B cell (primary cell): ENCODE data around the gene ATP11A. TPM values are rescaled to one million over a fixed set of nuclear protein-coding genes. Genes with fewer than 3 reads are reported as not detected.

Experiments
- ATAC-seq: fragments of 200-7000 bp; cut with Tn5 transposase; one replicate; pipeline ENCODE4 v1.10.0; 2021; ENCODE audit warnings: low read depth, mild to moderate bottlenecking, moderate number of reproducible peaks, moderate library complexity
- CTCF ChIA-PET: fragments of 350-600 bp; sonication (Branson Sonifier 250); formaldehyde crosslinking; loops from one replicate; lab custom pipeline; 2021; ENCODE audit warnings: antibody characterized with exemption, inconsistent platforms; lab: Charles Lee
- POLR2A ChIA-PET: fragments of 350-600 bp; sonication (Branson Sonifier 250); formaldehyde crosslinking; loops from one replicate; lab custom pipeline; 2021; ENCODE audit warnings: antibody characterized with exemption; lab: Charles Lee
- DNase-seq: peaks from one replicate; pipeline ENCODE4 v3.0.0; 2013
- H2AFZ ChIP-seq: 2 replicates; pipeline ENCODE4 v1.6.1; 2012; ENCODE audit warnings: mild to moderate bottlenecking, low read depth, low read length; ENCODE audit not compliant: insufficient read depth, poor library complexity, severe bottlenecking
- H3K27ac ChIP-seq, 2 donors: 1 replicate in 1 of 2; 2 replicates in 1 of 2; pipeline ENCODE4 v1.5.1; 2012 to 2013; ENCODE audit warnings: low read length in 2 of 2, mild to moderate bottlenecking in 2 of 2, moderate library complexity in 1 of 2
- H3K27me3 ChIP-seq, 4 experiments: fragments of 200-600 bp in 1 of 4; sonication (generic) in 1 of 4; replicated peaks in 1 of 4; 1 replicate in 2 of 4; 2 replicates in 2 of 4; pipeline versions ENCODE4 v1.6.1 to v1.7.0; 2013 to 2016; ENCODE audit warnings: low read length in 3 of 4, mild to moderate bottlenecking in 2 of 4, mixed read lengths in 1 of 4, moderate library complexity in 1 of 4; ENCODE audit not compliant: insufficient read depth in 4 of 4, control insufficient read depth in 3 of 4; ENCODE audit errors: control extremely low read depth in 1 of 4
- H3K36me3 ChIP-seq, 2 experiments: replicated peaks in 1 of 2; 1 replicate in 1 of 2; 2 replicates in 1 of 2; pipeline versions ENCODE4 v1.6.1 to v1.7.1; 2013; ENCODE audit warnings: low read length in 1 of 2; ENCODE audit not compliant: insufficient read depth in 2 of 2, control insufficient read depth in 1 of 2; ENCODE audit errors: control extremely low read depth in 1 of 2, extremely low read depth in 1 of 2
- H3K4me1 ChIP-seq, 2 donors: fragments of 200-600 bp in 1 of 2; sonication (generic) in 1 of 2; 1 replicate in 1 of 2; 2 replicates in 1 of 2; pipeline versions ENCODE4 v1.5.1 to v1.6.1; 2013 to 2017; ENCODE audit warnings: low read length in 2 of 2; ENCODE audit not compliant: control insufficient read depth in 2 of 2, insufficient read depth in 2 of 2
- H3K4me2 ChIP-seq: replicated peaks from 2 replicates; pipeline ENCODE3; 2012; ENCODE audit warnings: mild to moderate bottlenecking, low read depth, low read length; ENCODE audit not compliant: poor library complexity, severe bottlenecking
- H3K4me3 ChIP-seq, 5 experiments: fragments of 200-600 bp in 1 of 5; sonication (generic) in 1 of 5; 1 replicate in 3 of 5; 2 replicates in 2 of 5; pipeline versions ENCODE4 v1.5.1 to v1.7.0; 2011 to 2016; ENCODE audit warnings: low read length in 4 of 5, mild to moderate bottlenecking in 4 of 5, low read depth in 2 of 5, control low read depth in 1 of 5, moderate library complexity in 1 of 5; ENCODE audit not compliant: insufficient read depth in 1 of 5; ENCODE audit errors: control extremely low read depth in 1 of 5, extremely low read depth in 1 of 5
- H3K79me2 ChIP-seq: fragments of 200-600 bp; sonication (generic); one replicate; pipeline ENCODE4 v1.6.0; 2016; ENCODE audit warnings: low read length; ENCODE audit not compliant: control insufficient read depth, insufficient read depth
- H3K9ac ChIP-seq: fragments of 200-600 bp; sonication (generic); 2 replicates; pipeline ENCODE4 v1.6.1; 2017; ENCODE audit warnings: mild to moderate bottlenecking, low read length, moderate library complexity
- H3K9me3 ChIP-seq, 3 donors: one replicate each; pipeline versions ENCODE4 v1.6.1 to v1.7.1; 2013; ENCODE audit warnings: low read length in 2 of 3; ENCODE audit not compliant: control insufficient read depth in 2 of 3, insufficient read depth in 1 of 3; ENCODE audit errors: control extremely low read depth in 1 of 3
- H4K20me1 ChIP-seq: 2 replicates; pipeline ENCODE4 v1.6.0; 2012; ENCODE audit warnings: mild to moderate bottlenecking, low read length; ENCODE audit not compliant: insufficient read depth, control insufficient read depth, poor library complexity, severe bottlenecking
- H3K27ac Mint-ChIP-seq: one replicate; pipeline ENCODE4 v1.8.0; 2021; ENCODE audit warnings: mixed read lengths
- H3K27me3 Mint-ChIP-seq: one replicate; pipeline ENCODE4 v1.8.0; 2021; ENCODE audit warnings: mixed read lengths
- H3K4me1 Mint-ChIP-seq: one replicate; pipeline ENCODE4 v1.8.0; 2021; ENCODE audit warnings: mixed read lengths
- H3K4me3 Mint-ChIP-seq: one replicate; pipeline ENCODE4 v1.8.0; 2021; ENCODE audit warnings: mixed read lengths
- H3K9me3 Mint-ChIP-seq: one replicate; pipeline ENCODE4 v1.8.0; 2022; ENCODE audit warnings: mixed read lengths; ENCODE audit not compliant: insufficient read depth
- CTCF ChIP-seq: fragments of 200-600 bp; IDR thresholded peaks from one replicate; pipeline ENCODE4 v1.8.0; 2022; ENCODE audit warnings: antibody characterized with exemption, mild to moderate bottlenecking
- EZH2 ChIP-seq: IDR thresholded peaks from 2 replicates; pipeline ENCODE4 v1.6.1; 2012; ENCODE audit warnings: borderline replicate concordance, low read depth, mild to moderate bottlenecking, moderate library complexity, low read length; ENCODE audit not compliant: insufficient read depth, poor library complexity, severe bottlenecking
- WGBS: methylation state at CpG from one replicate; pipeline ENCODE4 v1.1.5; 2013; ENCODE audit warnings: missing lambda C conversion rate; ENCODE audit not compliant: insufficient coverage; 5-methylcytosine and 5-hydroxymethylcytosine counted together
- intact Hi-C: fragments of 100-400 bp; cut with micrococcal nuclease; formaldehyde crosslinking; loops from one replicate; pipeline ENCODE4 v1.10.0; 2022
- polyA plus RNA-seq: library from polyadenylated mRNA; depleted of rRNA; stranded (reverse); fragments of >200 nt; gene quantifications from 2 replicates; pipeline ENCODE4 v1.2.3, GENCODE V29; 2012
- total RNA-seq, 2 donors: library from RNA; stranded (reverse); fragments of 120-200 nt in 1 of 2; gene quantifications; 1 replicate in 1 of 2; 2 replicates in 1 of 2; pipeline versions ENCODE4 v1.2.3 to v1.2.4, GENCODE V29; 2013 to 2022

The ATP11A gene
- total and polyA plus RNA-seq, 2 donors (not counting 1 experiment from before 2014, with no cell fraction given): 36.9 to 60.3 TPM

GRCh38 chr13:112819111-112819510 is 129.3 kb downstream of the ATP11A start:
- H3K9me3 ChIP-seq: peaks cover 0 to 17% (median 3%) of the 10 kb centered on the region in 3 donors
- Mint-ChIP-seq H3K27ac (no peak overlapping the region), H3K4me1 (no peaks in the 10 kb centered on the region), H3K4me3 (no peak overlapping the region), H3K27me3 (no peaks in the 10 kb centered on the region), H3K9me3 (no peaks in the 10 kb centered on the region)
- H3K4me3 ChIP-seq: no peak overlapping the region
- no peaks in the 10 kb centered on the region for H3K27me3 ChIP-seq
- no peak overlapping the region for H2AFZ ChIP-seq
- ChIA-PET POLR2A (no interaction called here), CTCF (no interaction called here)
- no peak overlapping the region for H3K4me2 ChIP-seq
- H3K79me2 ChIP-seq: no peaks in the 10 kb centered on the region
- peaks cover 1 to 25% of the 10 kb centered on the region in 2 experiments for H3K36me3 ChIP-seq
- TF ChIP-seq CTCF: no peak
- no peak for TF ChIP-seq EZH2
- no peak overlapping the region for H3K9ac ChIP-seq
- no peaks in the 10 kb centered on the region for H4K20me1 ChIP-seq
- intact Hi-C loops: no loop called here
- WGBS: 100% methylated on average over 9 of the region's 13 CpGs
- H3K4me1 ChIP-seq: no peaks in the 10 kb centered on the region
- no peak for DNase-seq
- no peak for ATAC-seq
- H3K27ac ChIP-seq: no peak overlapping the region

GRCh38 chr13:112819816-112820215 is 130.0 kb downstream of the ATP11A start:
- intact Hi-C loops: no loop called here
- Mint-ChIP-seq H3K4me3 (no peak overlapping the region), H3K4me1 (no peaks in the 10 kb centered on the region), H3K27me3 (no peaks in the 10 kb centered on the region), H3K27ac (no peak overlapping the region), H3K9me3 (no peaks in the 10 kb centered on the region)
- no peak overlapping the region for H3K4me2 ChIP-seq
- no peaks in the 10 kb centered on the region for H4K20me1 ChIP-seq
- POLR2A ChIA-PET: no interaction called here
- ATAC-seq: no peak
- H3K27me3 ChIP-seq: no peaks in the 10 kb centered on the region
- no peak overlapping the region for H3K9ac ChIP-seq
- CTCF ChIA-PET: no interaction called here
- peaks cover 1 to 32% of the 10 kb centered on the region in 2 experiments for H3K36me3 ChIP-seq
- WGBS: 98% methylated on average over 29 of the region's 29 CpGs
- no peak for DNase-seq
- no peak overlapping the region for H3K27ac ChIP-seq
- TF ChIP-seq EZH2 (no peak), CTCF (no peak)
- no peak overlapping the region for H3K4me3 ChIP-seq
- no peaks in the 10 kb centered on the region for H3K4me1 ChIP-seq
- H3K79me2 ChIP-seq: no peaks in the 10 kb centered on the region
- no peak overlapping the region for H2AFZ ChIP-seq
- H3K9me3 ChIP-seq: peaks cover 0 to 17% (median 3%) of the 10 kb centered on the region in 3 donors
